ENCODE data around the gene CACNA1B. TPM values are rescaled to one million over a fixed set of nuclear protein-coding genes. Genes with fewer than 3 reads are reported as not detected.
"Not testable (repeated sequence)": the region's sequence is repeated elsewhere in the genome, so short reads cannot be mapped to it uniquely, and the experiment has no call there.

Gene CACNA1B
- 0.75 and 0.84 TPM in 2 replicates for total RNA-seq

DNA sequence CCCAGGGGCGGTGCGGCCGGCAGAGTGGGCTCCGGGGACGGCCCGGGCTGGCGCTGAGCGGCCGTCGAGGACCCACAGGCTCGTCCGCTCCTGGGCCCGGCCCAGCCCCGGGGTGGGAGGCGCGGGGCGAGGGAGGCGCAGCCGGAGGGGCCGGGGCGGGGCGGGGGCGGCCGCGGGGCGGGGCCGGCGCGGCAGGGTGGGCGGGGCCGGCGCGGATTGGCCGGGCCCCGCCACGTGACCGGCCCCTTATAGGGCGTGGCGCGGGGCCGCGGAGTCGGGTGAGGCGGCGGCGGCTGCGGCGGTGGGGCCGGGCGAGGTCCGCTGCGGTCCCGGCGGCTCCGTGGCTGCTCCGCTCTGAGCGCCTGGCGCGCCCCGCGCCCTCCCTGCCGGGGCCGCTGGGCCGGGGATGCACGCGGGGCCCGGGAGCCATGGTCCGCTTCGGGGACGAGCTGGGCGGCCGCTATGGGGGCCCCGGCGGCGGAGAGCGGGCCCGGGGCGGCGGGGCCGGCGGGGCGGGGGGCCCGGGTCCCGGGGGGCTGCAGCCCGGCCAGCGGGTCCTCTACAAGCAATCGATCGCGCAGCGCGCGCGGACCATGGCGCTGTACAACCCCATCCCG, at the start of gene CACNA1B:
CACNA1B (plus strand) TSS at position 277 of the 617 bp plus-strand sequence; CDS start at position 429, 152 bp downstream.
- peaks cover 30% of the 10 kb centered on the region for H3K27me3 ChIP-seq (ENCODE audit: control insufficient read depth, insufficient read depth, low read length)
- not testable (repeated sequence) for DNase-seq (ENCODE audit: low read depth); H3K36me3 ChIP-seq (ENCODE audit: control insufficient read depth, insufficient read depth, low read length)
- H3K4me3 ChIP-seq (ENCODE audit: low read depth, low read length): peak within 1 kb of the TSS; percentile 17

DNA sequence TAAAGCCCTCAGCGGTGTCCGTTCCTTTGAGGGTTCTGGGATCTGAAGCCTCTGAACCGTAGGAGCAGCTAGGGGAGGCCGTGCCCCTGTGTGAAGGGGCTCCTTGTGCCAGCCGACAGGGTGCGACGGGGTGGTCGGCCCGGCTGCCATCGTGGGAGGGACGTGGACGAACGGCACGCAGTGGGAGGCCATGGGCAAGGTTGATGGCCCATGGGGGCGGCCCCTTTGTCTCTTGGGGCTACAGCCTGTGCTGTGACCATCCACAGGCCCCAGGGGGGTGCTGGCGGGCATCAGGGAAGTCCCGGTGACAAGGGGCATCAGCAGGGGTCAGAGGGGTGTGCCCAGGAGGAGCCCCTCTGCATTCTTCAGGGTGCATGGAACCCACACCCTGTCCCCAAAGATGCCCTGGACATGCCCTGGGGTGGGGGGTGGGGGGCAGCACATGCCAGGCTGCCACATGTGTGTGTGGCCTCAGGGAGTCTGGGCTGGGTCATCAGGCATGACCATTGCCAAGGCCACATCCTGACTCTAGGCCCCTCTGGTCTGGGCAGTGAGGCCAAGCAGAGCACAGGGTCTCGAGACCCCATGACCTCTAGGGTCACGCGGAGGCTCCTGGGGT, 49.6 kb upstream of the CACNA1B start:
- TF ChIP-seq, protein P1, sequence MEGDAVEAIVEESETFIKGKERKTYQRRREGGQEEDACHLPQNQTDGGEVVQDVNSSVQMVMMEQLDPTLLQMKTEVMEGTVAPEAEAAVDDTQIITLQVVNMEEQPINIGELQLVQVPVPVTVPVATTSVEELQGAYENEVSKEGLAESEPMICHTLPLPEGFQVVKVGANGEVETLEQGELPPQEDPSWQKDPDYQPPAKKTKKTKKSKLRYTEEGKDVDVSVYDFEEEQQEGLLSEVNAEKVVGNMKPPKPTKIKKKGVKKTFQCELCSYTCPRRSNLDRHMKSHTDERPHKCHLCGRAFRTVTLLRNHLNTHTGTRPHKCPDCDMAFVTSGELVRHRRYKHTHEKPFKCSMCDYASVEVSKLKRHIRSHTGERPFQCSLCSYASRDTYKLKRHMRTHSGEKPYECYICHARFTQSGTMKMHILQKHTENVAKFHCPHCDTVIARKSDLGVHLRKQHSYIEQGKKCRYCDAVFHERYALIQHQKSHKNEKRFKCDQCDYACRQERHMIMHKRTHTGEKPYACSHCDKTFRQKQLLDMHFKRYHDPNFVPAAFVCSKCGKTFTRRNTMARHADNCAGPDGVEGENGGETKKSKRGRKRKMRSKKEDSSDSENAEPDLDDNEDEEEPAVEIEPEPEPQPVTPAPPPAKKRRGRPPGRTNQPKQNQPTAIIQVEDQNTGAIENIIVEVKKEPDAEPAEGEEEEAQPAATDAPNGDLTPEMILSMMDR (IDR thresholded peaks at IDR 0.05; ENCODE audit: insufficient read depth, low read length, poor library complexity, severe bottlenecking): no peak
- Histone ChIP-seq H3K4me3 (ENCODE audit: low read depth, low read length) (no peak overlapping the region), H3K36me3 (ENCODE audit: control insufficient read depth, insufficient read depth, low read length) (no peaks in the 10 kb centered on the region), H3K27me3 (ENCODE audit: control insufficient read depth, insufficient read depth, low read length) (no peaks in the 10 kb centered on the region)
- no peak for DNase-seq (ENCODE audit: low read depth)

DNA sequence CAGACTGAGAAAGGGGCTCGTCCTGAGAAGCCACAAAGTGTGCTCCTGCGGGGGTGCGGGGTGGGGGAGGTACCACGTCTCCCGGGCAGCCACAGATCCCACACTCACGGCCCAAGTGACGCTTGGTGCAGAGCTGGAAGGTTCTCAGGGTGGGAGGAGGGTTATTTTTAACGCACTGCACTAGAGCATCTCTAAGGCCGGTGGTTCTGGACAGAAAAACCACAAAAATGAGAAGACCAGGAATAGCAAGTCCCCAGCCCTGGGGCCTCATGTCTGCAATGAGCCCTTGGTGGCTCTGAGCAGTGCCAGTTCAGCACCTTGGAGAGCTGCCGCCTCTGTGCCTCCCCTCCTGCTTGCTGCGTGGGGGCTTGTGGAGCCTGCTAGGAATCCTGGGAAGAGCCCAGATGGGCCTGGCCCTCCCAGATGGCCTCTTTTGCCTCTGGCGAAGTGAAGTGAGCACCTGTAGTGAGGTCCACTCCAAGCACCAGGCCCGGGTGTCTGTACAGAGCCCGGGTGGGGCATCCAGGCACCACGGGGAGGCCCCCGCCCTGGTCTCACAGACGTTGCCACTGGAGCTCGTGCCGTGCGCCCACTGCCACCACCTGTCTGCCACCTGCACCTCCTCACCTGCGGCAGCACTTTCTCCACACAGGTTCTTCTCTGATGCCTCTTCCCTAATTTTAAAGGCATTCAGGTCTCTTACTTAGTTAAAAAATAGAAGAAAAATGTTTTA, 48.9 kb upstream of the CACNA1B start:
- no peaks in the 10 kb centered on the region for H3K36me3 ChIP-seq (ENCODE audit: control insufficient read depth, insufficient read depth, low read length)
- no peaks in the 10 kb centered on the region for H3K27me3 ChIP-seq (ENCODE audit: control insufficient read depth, insufficient read depth, low read length)
- TF ChIP-seq, protein P1 (IDR thresholded peaks at IDR 0.05; ENCODE audit: insufficient read depth, low read length, poor library complexity, severe bottlenecking): no peak
- H3K4me3 ChIP-seq (ENCODE audit: low read depth, low read length): no peak overlapping the region
- no peak for DNase-seq (ENCODE audit: low read depth)

DNA sequence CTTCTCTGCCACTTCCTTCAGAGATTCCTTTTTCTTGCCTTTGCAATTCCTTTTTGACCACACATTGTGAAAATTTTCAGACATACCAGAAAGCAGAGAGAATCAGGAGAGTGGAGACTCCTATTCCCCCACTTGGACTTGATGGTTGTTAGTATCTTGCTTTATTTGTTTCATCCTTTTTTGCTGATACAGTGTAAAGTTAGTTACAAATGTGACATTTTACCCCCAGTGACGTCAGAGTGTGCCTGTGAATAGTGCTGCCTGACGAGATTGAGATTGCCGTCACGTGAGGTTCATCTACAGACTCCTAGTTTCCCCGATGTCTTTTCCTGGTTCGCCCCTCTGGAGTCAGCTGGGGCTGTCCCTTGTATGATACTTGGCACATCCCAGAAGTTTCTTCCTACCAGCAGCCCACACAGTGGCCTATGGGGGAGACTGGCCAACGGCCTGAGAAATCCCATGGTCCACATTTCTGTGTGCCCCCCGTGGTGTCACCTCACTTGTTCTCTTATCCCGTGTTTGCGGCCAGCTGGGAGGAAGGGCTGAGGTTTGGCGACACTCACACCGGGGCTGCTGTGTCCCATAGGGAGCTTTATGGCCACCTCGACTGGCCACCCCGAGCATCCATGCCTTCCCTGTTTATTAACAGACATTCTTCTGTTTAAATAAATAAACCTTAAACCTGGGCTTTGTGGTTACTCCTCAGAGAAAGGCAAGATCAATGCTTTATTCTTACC, 48.2 kb upstream of the CACNA1B start:
- Histone ChIP-seq H3K27me3 (ENCODE audit: control insufficient read depth, insufficient read depth, low read length) (no peaks in the 10 kb centered on the region), H3K36me3 (ENCODE audit: control insufficient read depth, insufficient read depth, low read length) (no peaks in the 10 kb centered on the region), H3K4me3 (ENCODE audit: low read depth, low read length) (no peak overlapping the region)
- TF ChIP-seq, protein P1 (IDR thresholded peaks at IDR 0.05; ENCODE audit: insufficient read depth, low read length, poor library complexity, severe bottlenecking): no peak
- no peak for DNase-seq (ENCODE audit: low read depth)

DNA sequence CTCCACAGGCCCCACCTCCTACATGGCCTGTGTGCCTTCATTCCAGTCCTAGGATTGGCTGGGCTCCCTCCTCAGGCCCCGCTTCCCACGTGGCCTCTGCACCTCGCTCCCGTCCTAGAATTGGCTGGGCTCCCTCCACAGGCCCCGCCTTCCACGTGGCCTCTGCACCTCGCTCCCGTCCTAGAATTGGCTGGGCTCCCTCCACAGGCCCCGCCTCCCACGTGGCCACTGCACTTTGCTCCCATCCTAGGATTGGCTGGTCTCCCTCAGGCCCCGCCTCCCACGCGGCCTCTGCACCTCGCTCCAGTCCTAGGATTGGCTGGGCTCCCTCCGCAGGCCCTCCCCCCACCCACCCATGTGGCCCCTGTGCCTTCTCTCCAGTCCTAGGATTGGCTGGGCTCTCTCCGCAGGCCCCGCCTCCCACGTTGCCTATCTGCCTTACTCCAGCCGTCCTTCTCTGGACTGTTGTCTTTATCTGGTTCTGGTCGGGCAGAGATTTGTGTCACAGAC, 45.3 kb upstream of the CACNA1B start:
- Histone ChIP-seq H3K36me3 (ENCODE audit: control insufficient read depth, insufficient read depth, low read length) (no peaks in the 10 kb centered on the region), H3K27me3 (ENCODE audit: control insufficient read depth, insufficient read depth, low read length) (no peaks in the 10 kb centered on the region), H3K4me3 (ENCODE audit: low read depth, low read length) (no peak overlapping the region)
- TF ChIP-seq, protein P1 (IDR thresholded peaks at IDR 0.05; ENCODE audit: insufficient read depth, low read length, poor library complexity, severe bottlenecking): no peak
- no peak for DNase-seq (ENCODE audit: low read depth)
